HG02973 (cell line): ENCODE data around the gene PROM1.

Experiments
- ATAC-seq: cut with Tn5 transposase; IDR thresholded peaks from one replicate; pipeline ENCODE4 v1.9.1; 2021; ENCODE audit warnings: moderate library complexity; ENCODE audit not compliant: unreplicated experiment

Gene PROM1

GRCh38 chr4:15953625-15954024 lies 130.2 kb downstream of the PROM1 start:
- no peak for ATAC-seq

- ATAC-seq: no peak
Measured at GRCh38 chr4:15951781-15952180, 132.0 kb downstream of the PROM1 start.

GRCh38 chr4:15948826-15949225 lies 135.0 kb downstream of the PROM1 start:
- no peak for ATAC-seq

GRCh38 chr4:15947684-15948083 lies 136.1 kb downstream of the PROM1 start:
- no peak for ATAC-seq

GRCh38 chr4:15945516-15945915 lies 138.3 kb downstream of the PROM1 start:
- no peak for ATAC-seq

GRCh38 chr4:15944895-15945294 lies 138.9 kb downstream of the PROM1 start:
- ATAC-seq: no peak

- ATAC-seq: no peak
Measured at GRCh38 chr4:15942283-15942682, 141.5 kb downstream of the PROM1 start.

GRCh38 chr4:15938640-15939039 lies 145.2 kb downstream of the PROM1 start, which contains the start of gene FGFBP1:
TSS of gene FGFBP1 (minus strand) at chr4:15938740. CDS start at chr4:15936632, 2,108 bp downstream.
- ATAC-seq: no peak

- no peak for ATAC-seq
Measured at GRCh38 chr4:15938182-15938581, 145.6 kb downstream of the PROM1 start.

- ATAC-seq: no peak
Measured at GRCh38 chr4:15936495-15936894, 147.3 kb downstream of the PROM1 start.

- ATAC-seq: no peak
Measured at GRCh38 chr4:15935504-15936402, 148.1 kb downstream of the PROM1 start.

- no peak for ATAC-seq
Measured at GRCh38 chr4:15934259-15934658, 149.6 kb downstream of the PROM1 start.

- no peak for ATAC-seq
Measured at GRCh38 chr4:15931451-15932210, 152.2 kb downstream of the PROM1 start.

GRCh38 chr4:15930314-15930713 lies 153.5 kb downstream of the PROM1 start:
- ATAC-seq: no peak

- no peak for ATAC-seq
Measured at GRCh38 chr4:15929540-15929939, 154.3 kb downstream of the PROM1 start.

GRCh38 chr4:15928883-15929282 lies 154.9 kb downstream of the PROM1 start:
- no peak for ATAC-seq

- ATAC-seq: no peak
Measured at GRCh38 chr4:15926486-15926885, 157.3 kb downstream of the PROM1 start.

GRCh38 chr4:15925830-15926229 lies 158.0 kb downstream of the PROM1 start:
- ATAC-seq: no peak

GRCh38 chr4:15921592-15921932 lies 162.3 kb downstream of the PROM1 start:
- ATAC-seq: no peak

GRCh38 chr4:15920723-15921591 lies 162.9 kb downstream of the PROM1 start:
- no peak for ATAC-seq

GRCh38 chr4:15918484-15919129 lies 165.2 kb downstream of the PROM1 start:
- ATAC-seq: no peak
